ENCODE results near the gene NCOA3. TPM values are rescaled to one million over a fixed set of nuclear protein-coding genes. Genes with fewer than 3 reads are reported as not detected.

NCOA3 gene
- total and polyA plus RNA-seq, 12 donors, result 2.6 to 35.6 (median 22.2) TPM

DNA sequence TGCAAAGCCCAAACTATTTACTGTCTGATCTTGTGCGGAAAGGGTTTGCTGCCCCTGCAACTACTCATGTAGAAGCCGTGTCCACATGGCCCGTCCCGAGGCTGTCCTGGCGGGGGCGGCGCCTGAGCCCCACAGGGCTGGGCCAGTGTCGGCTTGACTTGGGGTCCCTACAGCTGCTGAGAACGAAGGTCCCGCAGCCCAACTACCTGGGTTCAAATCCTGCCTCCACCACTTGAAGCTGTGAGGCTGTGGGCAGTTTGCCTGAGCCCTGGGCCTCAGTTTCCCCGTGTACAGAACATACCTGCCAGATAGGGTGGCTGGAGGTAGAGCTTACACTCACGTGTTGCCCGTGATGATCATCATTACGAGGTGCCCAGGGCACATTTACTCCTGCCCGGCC is 172.5 kb downstream of the NCOA3 start:
- Histone ChIP-seq H3K27me3 (no peaks in the 10 kb centered on the region), H3K36me3 (replicated peaks in 1 of 2) (no peaks in the 10 kb centered on the region), H3K9me3 (replicated peaks in 1 of 3) (no peaks in the 10 kb centered on the region), H3K4me1 (replicated peaks in 1 of 2) (no peaks in the 10 kb centered on the region), H3K4me3 (no peak overlapping the region), H3K27ac (no peak overlapping the region)
- intact Hi-C loops (cut with DNase I), result loop anchor here (10.0 kb wide), 2 partner anchors 101 to 111 kb away; partner anchors contain the start of gene SULF2 (in 1 of the 2)
- TF ChIP-seq, protein P1, sequence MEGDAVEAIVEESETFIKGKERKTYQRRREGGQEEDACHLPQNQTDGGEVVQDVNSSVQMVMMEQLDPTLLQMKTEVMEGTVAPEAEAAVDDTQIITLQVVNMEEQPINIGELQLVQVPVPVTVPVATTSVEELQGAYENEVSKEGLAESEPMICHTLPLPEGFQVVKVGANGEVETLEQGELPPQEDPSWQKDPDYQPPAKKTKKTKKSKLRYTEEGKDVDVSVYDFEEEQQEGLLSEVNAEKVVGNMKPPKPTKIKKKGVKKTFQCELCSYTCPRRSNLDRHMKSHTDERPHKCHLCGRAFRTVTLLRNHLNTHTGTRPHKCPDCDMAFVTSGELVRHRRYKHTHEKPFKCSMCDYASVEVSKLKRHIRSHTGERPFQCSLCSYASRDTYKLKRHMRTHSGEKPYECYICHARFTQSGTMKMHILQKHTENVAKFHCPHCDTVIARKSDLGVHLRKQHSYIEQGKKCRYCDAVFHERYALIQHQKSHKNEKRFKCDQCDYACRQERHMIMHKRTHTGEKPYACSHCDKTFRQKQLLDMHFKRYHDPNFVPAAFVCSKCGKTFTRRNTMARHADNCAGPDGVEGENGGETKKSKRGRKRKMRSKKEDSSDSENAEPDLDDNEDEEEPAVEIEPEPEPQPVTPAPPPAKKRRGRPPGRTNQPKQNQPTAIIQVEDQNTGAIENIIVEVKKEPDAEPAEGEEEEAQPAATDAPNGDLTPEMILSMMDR (IDR thresholded peaks at IDR 0.05), result no peak
- TF ChIP-seq POLR2A (IDR thresholded peaks at IDR 0.05), result no peak
- 91 to 95% (median 95%) methylated on average over 13 to 15 of the region's 15 CpGs for WGBS, 4 donors
- peak in 1 of 7 donors; percentile 33 for DNase-seq

- TF ChIP-seq, protein P1 (IDR thresholded peaks at IDR 0.05), result no peak
- TF ChIP-seq POLR2A (IDR thresholded peaks at IDR 0.05), result no peak
- Histone ChIP-seq H3K27ac (no peak overlapping the region), H3K36me3 (replicated peaks in 1 of 2) (no peaks in the 10 kb centered on the region), H3K27me3 (no peaks in the 10 kb centered on the region), H3K4me1 (replicated peaks in 1 of 2) (no peaks in the 10 kb centered on the region), H3K9me3 (replicated peaks in 1 of 3) (no peaks in the 10 kb centered on the region), H3K4me3 (no peak overlapping the region)
- intact Hi-C loops (cut with DNase I), result loop anchor here (5.0 to 10.0 kb wide), 3 partner anchors 100 to 938 kb away; partner anchors contain the start of gene SULF2 (in 1 of the 2)
- DNase-seq, result no peak
- 71 to 91% (median 86%) methylated on average over 11 to 14 of the region's 14 CpGs for WGBS, 4 donors
Observed at GRCh38 chr20:47674686-47675085, 173.0 kb downstream of the NCOA3 start.

GRCh38 chr20:47675190-47676142 is 173.8 kb downstream of the NCOA3 start:
- Histone ChIP-seq H3K9me3 (replicated peaks in 1 of 3) (no peaks in the 10 kb centered on the region), H3K27ac (no peak overlapping the region), H3K4me3 (no peak overlapping the region), H3K27me3 (no peaks in the 10 kb centered on the region), H3K36me3 (replicated peaks in 1 of 2) (no peaks in the 10 kb centered on the region), H3K4me1 (replicated peaks in 1 of 2) (no peaks in the 10 kb centered on the region)
- WGBS, 4 donors, result 88 to 92% (median 90%) methylated on average over 16 of the region's 16 CpGs
- intact Hi-C loops (cut with DNase I), result loop anchor here (2.0 to 10.0 kb wide), 4 partner anchors 99 to 945 kb away; partner anchors contain the start of gene SULF2 (in 1 of the 2)
- TF ChIP-seq, protein P1 (IDR thresholded peaks at IDR 0.05), result no peak
- no peak for TF ChIP-seq POLR2A (IDR thresholded peaks at IDR 0.05)
- peak in 1 of 7 donors; percentile 6 for DNase-seq

GRCh38 chr20:47676219-47676721 is 174.6 kb downstream of the NCOA3 start:
- 84 to 90% (median 86%) methylated on average over 10 to 20 of the region's 20 CpGs for WGBS, 4 donors
- intact Hi-C loops (cut with DNase I), result loop anchor here (2.0 to 10.0 kb wide), 4 partner anchors 99 to 945 kb away; partner anchors contain the start of gene SULF2 (in 1 of the 2)
- DNase-seq, result no peak
- Histone ChIP-seq H3K36me3 (replicated peaks in 1 of 2) (no peaks in the 10 kb centered on the region), H3K9me3 (replicated peaks in 1 of 3) (no peaks in the 10 kb centered on the region), H3K4me1 (replicated peaks in 1 of 2) (no peaks in the 10 kb centered on the region), H3K4me3 (no peak overlapping the region), H3K27me3 (no peaks in the 10 kb centered on the region), H3K27ac (no peak overlapping the region)
- no peak for TF ChIP-seq POLR2A (IDR thresholded peaks at IDR 0.05)
- TF ChIP-seq, protein P1 (IDR thresholded peaks at IDR 0.05), result no peak

Data from adrenal gland (tissue), 12 donors.